Caco-2 (cell line): ENCODE results near the gene ATP2B3. TPM values are rescaled to one million over a fixed set of nuclear protein-coding genes. Genes with fewer than 3 reads are reported as not detected.

Experiments
- BruUV-seq: library from RNA; stranded (reverse); fragments of 400-500 nt; replicated peaks from 2 replicates; lab custom pipeline; 2021; lab: Mats Ljungman, UMichigan
- CTCF ChIA-PET: fragments of 300-600 bp; sonication (Branson Sonifier 250); formaldehyde crosslinking; loops from one replicate; lab custom pipeline; 2022; ENCODE audit warnings: antibody characterized with exemption; lab: Charles Lee
- POLR2A ChIA-PET: fragments of 300-600 bp; sonication (Branson Sonifier 250); formaldehyde crosslinking; loops from one replicate; lab custom pipeline; 2022; ENCODE audit warnings: antibody characterized with exemption; lab: Charles Lee
- DNase-seq, 2 experiments: peaks; one replicate each; pipeline versions ENCODE4 v3.0.0 to v3.0.0-alpha.2; 2020 to 2022
- H3K27me3 ChIP-seq: replicated peaks from 2 replicates; pipeline ENCODE4 v1.6.0; 2011; ENCODE audit warnings: low read length; ENCODE audit not compliant: control insufficient read depth, insufficient read depth
- H3K36me3 ChIP-seq: 2 replicates; pipeline ENCODE4 v1.5.1; 2011; ENCODE audit warnings: low read length; ENCODE audit not compliant: control insufficient read depth, insufficient read depth
- H3K4me1 ChIP-seq: fragments of 250-450 bp; sonication (Bioruptor Pico); 2 replicates; pipeline ENCODE4 v1.5.1; 2020; ENCODE audit warnings: mild to moderate bottlenecking
- H3K4me3 ChIP-seq: 2 replicates; pipeline ENCODE4 v1.5.1; 2011; ENCODE audit warnings: low read depth, mild to moderate bottlenecking, control low read depth, low read length
- H3K9me3 ChIP-seq: fragments of 250-450 bp; sonication (Bioruptor Pico); 2 replicates; pipeline ENCODE4 v1.5.1; 2020; ENCODE audit warnings: mild to moderate bottlenecking, moderate library complexity
- H3K27ac Mint-ChIP-seq: one replicate; pipeline ENCODE4 v1.8.0; 2022; ENCODE audit warnings: mixed read lengths; ENCODE audit not compliant: unreplicated experiment
- H3K27me3 Mint-ChIP-seq: one replicate; pipeline ENCODE4 v1.8.0; 2022; ENCODE audit warnings: mixed read lengths; ENCODE audit not compliant: insufficient read depth, unreplicated experiment
- H3K36me3 Mint-ChIP-seq: one replicate; pipeline ENCODE4 v1.8.0; 2022; ENCODE audit warnings: mild to moderate bottlenecking, mixed read lengths; ENCODE audit not compliant: insufficient read depth, unreplicated experiment
- H3K4me1 Mint-ChIP-seq: one replicate; pipeline ENCODE4 v1.8.0; 2022; ENCODE audit warnings: low read depth, mixed read lengths; ENCODE audit not compliant: unreplicated experiment
- H3K4me3 Mint-ChIP-seq: one replicate; pipeline ENCODE4 v1.8.0; 2022; ENCODE audit warnings: mild to moderate bottlenecking, moderate library complexity, mixed read lengths; ENCODE audit not compliant: unreplicated experiment
- H3K9me3 Mint-ChIP-seq: one replicate; pipeline ENCODE4 v1.8.0; 2022; ENCODE audit warnings: mixed read lengths; ENCODE audit not compliant: unreplicated experiment
- intact Hi-C: fragments of 100-400 bp; cut with micrococcal nuclease; formaldehyde crosslinking; loops from one replicate; pipeline ENCODE4 v1.10.0; 2022; ENCODE audit not compliant: unreplicated experiment
- total RNA-seq: library from RNA; stranded (reverse); gene quantifications from 2 replicates; pipeline ENCODE4 v1.2.3, GENCODE V29; 2022
- TF ChIP-seq, protein P1 (sequence below), 2 experiments: fragments of 200-600 bp in 1 of 2; IDR thresholded peaks; 1 replicate in 1 of 2; 2 replicates in 1 of 2; pipeline versions ENCODE4 v1.5.1 to v1.8.0; 2011 to 2022; ENCODE audit warnings: antibody characterized with exemption in 1 of 2, control low read depth in 1 of 2, inconsistent platforms in 1 of 2, low read depth in 1 of 2, low read length in 1 of 2, mild to moderate bottlenecking in 1 of 2, moderate library complexity in 1 of 2; ENCODE audit not compliant: insufficient read depth in 1 of 2, severe bottlenecking in 1 of 2, unreplicated experiment in 1 of 2

Gene ATP2B3
- total RNA-seq, 1 experiment from 2014 or later, result not detected

DNA sequence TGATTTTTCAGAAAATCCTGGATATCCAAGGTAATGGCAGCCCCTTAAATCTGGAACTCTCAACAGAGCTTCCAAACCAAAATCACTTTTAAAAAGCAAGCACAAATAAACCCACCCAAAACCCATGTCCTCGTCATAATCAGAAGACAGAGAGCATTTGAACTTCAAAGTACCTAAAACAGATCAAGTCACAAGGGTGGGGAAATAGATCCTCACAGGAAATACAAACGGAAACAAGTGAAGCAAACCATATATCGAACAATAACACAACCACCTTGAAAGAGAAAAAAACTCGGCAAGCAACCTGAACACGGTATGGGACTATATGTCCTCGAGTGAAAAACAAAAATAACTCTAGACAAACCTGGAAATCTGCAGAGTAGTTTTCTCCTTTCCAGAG is 97.4 kb downstream of the ATP2B3 start:
- no peaks in the 10 kb centered on the region for H3K27me3 ChIP-seq

DNA sequence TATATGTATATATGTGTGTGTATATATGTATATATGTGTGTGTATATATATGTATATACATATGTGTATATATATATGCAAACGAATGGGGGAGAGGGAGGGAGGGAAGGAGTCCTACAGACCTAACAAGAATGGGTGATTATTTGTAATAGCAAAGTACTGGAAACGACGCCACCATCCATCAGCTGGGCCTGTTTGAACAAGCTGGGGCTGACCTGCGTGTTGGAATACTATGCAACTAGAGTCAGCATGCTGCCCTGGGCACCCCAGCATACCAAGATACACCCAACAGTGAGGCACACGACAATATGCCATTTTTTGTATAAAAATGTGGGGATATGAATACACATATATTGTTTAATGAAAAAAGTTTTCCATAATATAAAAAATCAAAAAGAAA is 103.1 kb downstream of the ATP2B3 start:
- intact Hi-C loops, result no loop called here
- Histone ChIP-seq H3K27me3 (no peaks in the 10 kb centered on the region), H3K36me3 (no peaks in the 10 kb centered on the region), H3K9me3 (no peaks in the 10 kb centered on the region), H3K4me3 (no peak overlapping the region), H3K4me1 (0 out of 2 replicates have a peak, but pooled peaks cover 4% of the 10 kb centered on the region)
- Mint-ChIP-seq H3K27me3 (peaks cover 5% of the 10 kb centered on the region), H3K36me3 (no peaks in the 10 kb centered on the region), H3K4me1 (peaks cover 11% of the 10 kb centered on the region), H3K27ac (no peak overlapping the region), H3K9me3 (no peaks in the 10 kb centered on the region), H3K4me3 (no peak overlapping the region)
- ChIA-PET CTCF (no interaction called here), POLR2A (no interaction called here)
- no peak for DNase-seq
- TF ChIP-seq, protein P1, sequence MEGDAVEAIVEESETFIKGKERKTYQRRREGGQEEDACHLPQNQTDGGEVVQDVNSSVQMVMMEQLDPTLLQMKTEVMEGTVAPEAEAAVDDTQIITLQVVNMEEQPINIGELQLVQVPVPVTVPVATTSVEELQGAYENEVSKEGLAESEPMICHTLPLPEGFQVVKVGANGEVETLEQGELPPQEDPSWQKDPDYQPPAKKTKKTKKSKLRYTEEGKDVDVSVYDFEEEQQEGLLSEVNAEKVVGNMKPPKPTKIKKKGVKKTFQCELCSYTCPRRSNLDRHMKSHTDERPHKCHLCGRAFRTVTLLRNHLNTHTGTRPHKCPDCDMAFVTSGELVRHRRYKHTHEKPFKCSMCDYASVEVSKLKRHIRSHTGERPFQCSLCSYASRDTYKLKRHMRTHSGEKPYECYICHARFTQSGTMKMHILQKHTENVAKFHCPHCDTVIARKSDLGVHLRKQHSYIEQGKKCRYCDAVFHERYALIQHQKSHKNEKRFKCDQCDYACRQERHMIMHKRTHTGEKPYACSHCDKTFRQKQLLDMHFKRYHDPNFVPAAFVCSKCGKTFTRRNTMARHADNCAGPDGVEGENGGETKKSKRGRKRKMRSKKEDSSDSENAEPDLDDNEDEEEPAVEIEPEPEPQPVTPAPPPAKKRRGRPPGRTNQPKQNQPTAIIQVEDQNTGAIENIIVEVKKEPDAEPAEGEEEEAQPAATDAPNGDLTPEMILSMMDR (IDR thresholded peaks at IDR 0.05; ENCODE audit: insufficient read depth in 1 of 2, low read depth in 1 of 2, low read length in 1 of 2, severe bottlenecking in 1 of 2, unreplicated experiment in 1 of 2), result no peak
- no TSS peak for BruUV-seq

More for the DNA sequence above, 97.4 kb downstream of the ATP2B3 start:
- H3K27me3 Mint-ChIP-seq, result peaks cover 5% of the 10 kb centered on the region
- no peaks in the 10 kb centered on the region for H3K36me3 Mint-ChIP-seq
- H3K9me3 Mint-ChIP-seq, result no peaks in the 10 kb centered on the region
- H3K4me3 Mint-ChIP-seq, result no peak overlapping the region
- POLR2A ChIA-PET, result no interaction called here
- BruUV-seq, result no TSS peak
- H3K4me1 Mint-ChIP-seq, result no peaks in the 10 kb centered on the region
- Histone ChIP-seq H3K36me3 (no peaks in the 10 kb centered on the region), H3K4me3 (no peak overlapping the region), H3K9me3 (no peaks in the 10 kb centered on the region), H3K4me1 (no peaks in the 10 kb centered on the region)
- intact Hi-C loops, result loop anchor here (5.0 kb wide), 1 partner anchor 32 kb away; the partner anchor contains the start of gene DUSP9
- TF ChIP-seq, protein P1 (IDR thresholded peaks at IDR 0.05; ENCODE audit: insufficient read depth in 1 of 2, low read depth in 1 of 2, low read length in 1 of 2, severe bottlenecking in 1 of 2, unreplicated experiment in 1 of 2), result no peak
- H3K27ac Mint-ChIP-seq, result no peak overlapping the region
- no peak for DNase-seq
- CTCF ChIA-PET, result no interaction called here

DNA sequence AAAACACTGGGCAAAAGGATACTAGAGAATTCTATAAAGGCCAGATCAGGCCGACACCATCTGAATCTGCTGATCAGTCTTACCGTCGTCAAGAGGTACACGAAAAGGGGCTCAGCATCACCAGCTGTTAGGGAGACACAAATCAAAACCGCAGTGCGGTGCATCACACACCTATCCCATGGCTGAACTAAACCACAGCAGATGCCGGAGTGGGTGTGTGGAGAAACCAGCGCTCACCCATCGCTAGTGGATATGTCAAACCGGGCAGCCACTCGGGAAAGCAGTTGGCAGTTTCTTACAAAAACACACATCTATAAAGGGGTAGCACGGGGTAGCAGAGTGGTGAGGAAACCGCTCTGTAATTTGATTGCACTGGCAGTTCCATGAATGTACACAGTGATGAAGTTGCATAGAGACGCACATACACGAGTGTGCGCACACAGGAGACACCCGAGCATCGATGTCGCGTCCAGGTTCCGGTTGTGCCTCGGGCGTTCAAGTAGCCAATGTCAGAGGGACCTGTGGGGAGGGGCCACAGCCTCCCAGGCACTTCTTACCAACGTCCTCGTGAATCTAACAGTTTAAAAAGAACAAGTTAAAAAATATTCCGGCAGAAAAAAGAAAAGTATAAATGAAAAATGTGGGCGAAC is 104.6 kb downstream of the ATP2B3 start:
- ChIA-PET POLR2A (no interaction called here), CTCF (interaction anchor here (1.1 to 1.6 kb wide), 3 partner anchors 12 to 46 kb away, joined by 3 to 7 read pairs (median 5); no protein-coding TSS in a partner anchor)
- Histone ChIP-seq H3K36me3 (no peaks in the 10 kb centered on the region), H3K4me3 (no peak overlapping the region), H3K9me3 (no peaks in the 10 kb centered on the region), H3K4me1 (0 out of 2 replicates have a peak, but pooled peaks cover 4% of the 10 kb centered on the region), H3K27me3 (no peaks in the 10 kb centered on the region)
- intact Hi-C loops, result no loop called here
- TF ChIP-seq, protein P1 (IDR thresholded peaks at IDR 0.05; ENCODE audit: insufficient read depth in 1 of 2, low read depth in 1 of 2, low read length in 1 of 2, severe bottlenecking in 1 of 2, unreplicated experiment in 1 of 2), result no peak
- H3K27me3 Mint-ChIP-seq, result peaks cover 3% of the 10 kb centered on the region
- no peak overlapping the region for H3K4me3 Mint-ChIP-seq
- no peak overlapping the region for H3K27ac Mint-ChIP-seq
- no peaks in the 10 kb centered on the region for H3K9me3 Mint-ChIP-seq
- no peaks in the 10 kb centered on the region for H3K36me3 Mint-ChIP-seq
- BruUV-seq, result no TSS peak
- DNase-seq, result no peak
- peaks cover 11% of the 10 kb centered on the region for H3K4me1 Mint-ChIP-seq
